ENCODE results near the gene PSMD3. TPM values are rescaled to one million over a fixed set of nuclear protein-coding genes. Genes with fewer than 3 reads are reported as not detected.

Gene PSMD3
- total and polyA plus RNA-seq, 5 donors: 80.0 to 85.8 (median 81.6) TPM

DNA sequence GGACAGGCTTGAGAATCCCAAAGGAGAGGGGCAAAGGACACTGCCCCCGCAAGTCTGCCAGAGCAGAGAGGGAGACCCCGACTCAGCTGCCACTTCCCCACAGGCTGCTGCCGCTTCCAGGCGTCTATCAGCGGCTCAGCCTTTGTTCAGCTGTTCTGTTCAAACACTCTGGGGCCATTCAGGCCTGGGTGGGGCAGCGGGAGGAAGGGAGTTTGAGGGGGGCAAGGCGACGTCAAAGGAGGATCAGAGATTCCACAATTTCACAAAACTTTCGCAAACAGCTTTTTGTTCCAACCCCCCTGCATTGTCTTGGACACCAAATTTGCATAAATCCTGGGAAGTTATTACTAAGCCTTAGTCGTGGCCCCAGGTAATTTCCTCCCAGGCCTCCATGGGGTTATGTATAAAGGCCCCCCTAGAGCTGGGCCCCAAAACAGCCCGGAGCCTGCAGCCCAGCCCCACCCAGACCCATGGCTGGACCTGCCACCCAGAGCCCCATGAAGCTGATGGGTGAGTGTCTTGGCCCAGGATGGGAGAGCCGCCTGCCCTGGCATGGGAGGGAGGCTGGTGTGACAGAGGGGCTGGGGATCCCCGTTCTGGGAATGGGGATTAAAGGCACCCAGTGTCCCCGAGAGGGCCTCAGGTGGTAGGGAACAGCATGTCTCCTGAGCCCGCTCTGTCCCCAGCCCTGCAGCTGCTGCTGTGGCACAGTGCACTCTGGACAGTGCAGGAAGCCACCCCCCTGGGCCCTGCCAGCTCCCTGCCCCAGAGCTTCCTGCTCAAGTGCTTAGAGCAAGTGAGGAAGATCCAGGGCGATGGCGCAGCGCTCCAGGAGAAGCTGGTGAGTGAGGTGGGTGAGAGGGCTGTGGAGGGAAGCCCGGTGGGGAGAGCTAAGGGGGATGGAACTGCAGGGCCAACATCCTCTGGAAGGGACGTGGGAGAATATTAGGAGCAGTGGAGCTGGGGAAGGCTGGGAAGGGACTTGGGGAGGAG lies 34.7 kb downstream of the PSMD3 start, which contains the start of gene CSF3:
TSS of gene CSF3 (plus strand) at position 436 of the 993 bp plus-strand sequence. CDS start at position 471, 35 bp downstream.
- no peaks in the 10 kb centered on the region for H3K27me3 ChIP-seq (ENCODE audit: control insufficient read depth, insufficient read depth)
- no peak within 1 kb of the TSS for H3K4me3 ChIP-seq (ENCODE audit: low read length)
- peak in 1 of 2 donors; percentile 54 for ATAC-seq
- intact Hi-C loops (cut with DNase I): loop anchor here (5.0 to 10.0 kb wide), 5 partner anchors 60 to 180 kb away; no protein-coding TSS in a partner anchor
- 57% methylated on average over 20 of the region's 20 CpGs for WGBS
- peaks cover 10% of the 10 kb centered on the region for H3K4me1 ChIP-seq (ENCODE audit: control insufficient read depth, insufficient read depth, low read length)
- H3K9me3 ChIP-seq (ENCODE audit: control insufficient read depth, low read length): no peaks in the 10 kb centered on the region
- DNase-seq: peak; percentile 53 to 72 (median 71)
- H3K27ac ChIP-seq (ENCODE audit: low read length): peak within 1 kb of the TSS; percentile 40

- intact Hi-C loops (cut with DNase I): loop anchor here (5.0 to 10.0 kb wide), 5 partner anchors 61 to 179 kb away; no protein-coding TSS in a partner anchor
- H3K9me3 ChIP-seq (ENCODE audit: control insufficient read depth, low read length): no peaks in the 10 kb centered on the region
- 78% methylated on average over 26 of the region's 26 CpGs for WGBS
- no peak overlapping the region for H3K4me3 ChIP-seq (ENCODE audit: low read length)
- no peak overlapping the region for H3K27ac ChIP-seq (ENCODE audit: low read length)
- peaks cover 10% of the 10 kb centered on the region for H3K4me1 ChIP-seq (ENCODE audit: control insufficient read depth, insufficient read depth, low read length)
- ATAC-seq (no peak), DNase-seq (peak in 2 of 3 donors; percentile 29 to 49)
- no peaks in the 10 kb centered on the region for H3K27me3 ChIP-seq (ENCODE audit: control insufficient read depth, insufficient read depth)
Measured at GRCh38 chr17:40015998-40016985, 35.7 kb downstream of the PSMD3 start.

GRCh38 chr17:40017422-40018080 lies 36.9 kb downstream of the PSMD3 start:
- Histone ChIP-seq H3K9me3 (ENCODE audit: control insufficient read depth, low read length) (no peaks in the 10 kb centered on the region), H3K4me1 (ENCODE audit: control insufficient read depth, insufficient read depth, low read length) (peaks cover 10% of the 10 kb centered on the region), H3K4me3 (ENCODE audit: low read length) (no peak overlapping the region), H3K27ac (ENCODE audit: low read length) (peak overlapping the region; percentile 18), H3K27me3 (ENCODE audit: control insufficient read depth, insufficient read depth) (no peaks in the 10 kb centered on the region)
- intact Hi-C loops (cut with DNase I): loop anchor here (5.0 to 10.0 kb wide), 5 partner anchors 63 to 177 kb away; no protein-coding TSS in a partner anchor
- peak; percentile 60 to 89 (median 89) for DNase-seq
- ATAC-seq: peak; percentile 7 to 13
- 32% methylated on average over 15 of the region's 15 CpGs for WGBS

DNA sequence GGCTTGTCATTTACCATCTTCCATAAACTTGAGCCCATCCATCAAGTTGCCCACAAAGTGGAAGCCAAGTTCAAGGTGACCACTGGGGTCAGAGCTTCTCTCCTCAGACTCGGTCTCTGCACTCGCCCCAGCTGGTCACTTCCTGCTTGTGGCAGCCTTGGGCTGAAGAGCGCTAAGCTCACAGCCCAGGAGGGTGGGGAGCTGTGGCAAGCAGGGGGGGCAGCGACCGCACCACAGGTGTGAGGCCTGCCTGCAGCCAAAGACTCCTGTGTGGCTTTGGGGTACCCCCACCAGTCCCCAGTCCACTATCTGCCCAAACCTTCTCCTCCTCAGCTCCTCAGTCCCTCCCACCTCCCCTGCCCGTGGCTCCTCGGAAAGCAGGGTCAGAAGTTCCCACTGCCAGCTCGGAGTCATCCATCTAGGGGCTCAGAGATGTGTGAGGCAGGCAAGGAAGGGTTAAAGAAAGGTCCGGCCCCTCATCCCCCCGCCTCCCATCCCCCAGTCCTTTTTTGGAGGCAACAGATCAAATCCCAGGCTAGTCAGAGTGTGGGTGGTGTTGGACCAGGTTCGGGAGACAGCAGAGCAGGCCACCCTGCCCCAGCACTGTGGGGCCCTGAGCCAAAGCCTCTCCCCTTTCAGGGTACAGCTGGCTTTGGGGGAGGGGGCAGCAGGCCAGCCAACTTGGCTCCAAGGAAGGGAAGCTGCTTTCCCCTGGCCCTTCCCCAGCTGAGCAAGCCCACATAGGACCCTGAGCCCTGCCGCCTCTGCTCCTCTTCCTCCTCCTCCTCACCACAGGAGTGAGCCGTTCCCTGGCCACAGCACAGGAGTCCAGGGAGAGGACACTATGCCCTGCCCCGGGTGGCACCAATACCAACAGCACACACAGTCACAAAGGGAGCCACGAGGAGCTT lies 37.9 kb downstream of the PSMD3 start:
- peak overlapping the region; percentile 23 for H3K27ac ChIP-seq (ENCODE audit: low read length)
- peaks cover 10% of the 10 kb centered on the region for H3K4me1 ChIP-seq (ENCODE audit: control insufficient read depth, insufficient read depth, low read length)
- DNase-seq (peak; percentile 70 to 92 (median 85)), ATAC-seq (peak in 1 of 2 donors; percentile 42)
- intact Hi-C loops (cut with DNase I): loop anchor here (5.0 to 10.0 kb wide), 5 partner anchors 64 to 176 kb away; no protein-coding TSS in a partner anchor
- H3K9me3 ChIP-seq (ENCODE audit: control insufficient read depth, low read length): no peaks in the 10 kb centered on the region
- no peaks in the 10 kb centered on the region for H3K27me3 ChIP-seq (ENCODE audit: control insufficient read depth, insufficient read depth)
- no peak overlapping the region for H3K4me3 ChIP-seq (ENCODE audit: low read length)
- whole genome bisulfite sequencing: 35% methylated on average over 15 of the region's 15 CpGs

DNA sequence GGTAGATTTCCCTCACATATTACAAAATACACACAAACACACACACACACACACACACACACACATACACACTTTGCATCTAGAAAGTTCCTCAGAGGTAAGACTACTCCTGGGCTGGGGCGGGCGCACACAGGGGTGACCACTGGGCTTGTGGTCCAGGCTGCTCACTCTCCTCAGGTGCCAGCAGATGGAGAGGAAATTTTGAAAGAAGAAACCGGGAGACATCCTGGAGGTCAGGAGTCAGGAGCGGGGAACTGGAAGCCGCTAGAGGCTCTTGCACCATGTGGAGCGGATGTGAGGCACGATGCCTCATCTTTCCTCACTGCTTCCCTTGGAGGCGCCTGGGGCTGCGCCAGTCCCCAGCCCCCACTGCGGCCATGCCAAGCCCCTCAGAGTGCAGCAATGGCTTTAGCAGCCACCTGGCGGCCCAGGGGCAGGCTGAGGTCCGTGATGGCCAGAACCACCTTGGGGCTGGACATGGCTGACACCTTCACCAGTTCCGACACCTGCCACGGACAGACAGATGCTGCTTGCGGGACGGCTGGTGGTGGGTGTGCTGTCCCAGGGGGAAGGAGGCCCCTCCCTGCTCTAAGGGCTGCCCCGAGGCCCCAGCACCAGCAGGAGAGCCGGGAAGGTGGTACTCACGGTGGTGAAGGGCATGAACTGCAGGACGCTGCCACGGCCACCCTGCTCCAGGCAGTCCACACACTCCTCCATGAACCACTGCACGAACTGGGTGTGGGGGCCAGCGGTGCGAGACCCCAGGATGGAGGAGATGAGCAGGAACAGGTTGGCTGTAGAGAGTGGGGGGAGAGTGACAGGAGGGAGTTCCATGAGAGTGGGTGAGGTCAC lies 38.8 kb downstream of the PSMD3 start:
- ATAC-seq: no peak
- WGBS: 76% methylated on average over 24 of the region's 24 CpGs
- no peaks in the 10 kb centered on the region for H3K27me3 ChIP-seq (ENCODE audit: control insufficient read depth, insufficient read depth)
- intact Hi-C loops (cut with DNase I): loop anchor here (5.0 to 10.0 kb wide), 5 partner anchors 65 to 175 kb away; no protein-coding TSS in a partner anchor
- peaks cover 10% of the 10 kb centered on the region for H3K4me1 ChIP-seq (ENCODE audit: control insufficient read depth, insufficient read depth, low read length)
- no peak overlapping the region for H3K4me3 ChIP-seq (ENCODE audit: low read length)
- peak; percentile 38 to 71 (median 65) for DNase-seq
- H3K9me3 ChIP-seq (ENCODE audit: control insufficient read depth, low read length): no peaks in the 10 kb centered on the region
- no peak overlapping the region for H3K27ac ChIP-seq (ENCODE audit: low read length)

DNA sequence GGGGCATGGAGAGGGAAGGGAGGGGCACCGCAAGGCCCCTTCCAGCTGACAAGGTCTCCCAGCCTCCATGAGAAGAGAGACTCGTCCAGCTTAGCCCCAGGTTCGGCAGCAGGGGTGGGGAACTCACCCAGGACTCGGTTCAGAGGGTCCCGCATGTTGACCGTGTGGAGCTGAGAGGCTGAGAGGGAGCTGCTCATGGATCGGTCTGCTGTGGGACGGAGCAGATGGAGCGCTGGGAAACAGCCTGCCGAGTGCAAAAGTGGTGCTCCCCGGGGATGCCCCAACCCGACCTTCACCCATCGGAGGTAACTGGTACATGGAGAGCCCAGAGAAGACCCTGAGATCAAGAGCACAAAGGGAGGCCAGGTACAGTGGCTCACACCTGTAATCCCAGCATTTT lies 39.5 kb downstream of the PSMD3 start:
- 92% methylated on average over 13 of the region's 13 CpGs for WGBS
- Histone ChIP-seq H3K27ac (ENCODE audit: low read length) (no peak overlapping the region), H3K4me3 (ENCODE audit: low read length) (no peak overlapping the region), H3K27me3 (ENCODE audit: control insufficient read depth, insufficient read depth) (no peaks in the 10 kb centered on the region), H3K9me3 (ENCODE audit: control insufficient read depth, low read length) (no peaks in the 10 kb centered on the region), H3K4me1 (ENCODE audit: control insufficient read depth, insufficient read depth, low read length) (peaks cover 8% of the 10 kb centered on the region)
- ATAC-seq (no peak), DNase-seq (peak in 1 of 3 donors; percentile 48)
- intact Hi-C loops (cut with DNase I): loop anchor here in 2 of 4 donors (10.0 kb wide), 2 partner anchors 65 to 135 kb away; no protein-coding TSS in a partner anchor

DNA sequence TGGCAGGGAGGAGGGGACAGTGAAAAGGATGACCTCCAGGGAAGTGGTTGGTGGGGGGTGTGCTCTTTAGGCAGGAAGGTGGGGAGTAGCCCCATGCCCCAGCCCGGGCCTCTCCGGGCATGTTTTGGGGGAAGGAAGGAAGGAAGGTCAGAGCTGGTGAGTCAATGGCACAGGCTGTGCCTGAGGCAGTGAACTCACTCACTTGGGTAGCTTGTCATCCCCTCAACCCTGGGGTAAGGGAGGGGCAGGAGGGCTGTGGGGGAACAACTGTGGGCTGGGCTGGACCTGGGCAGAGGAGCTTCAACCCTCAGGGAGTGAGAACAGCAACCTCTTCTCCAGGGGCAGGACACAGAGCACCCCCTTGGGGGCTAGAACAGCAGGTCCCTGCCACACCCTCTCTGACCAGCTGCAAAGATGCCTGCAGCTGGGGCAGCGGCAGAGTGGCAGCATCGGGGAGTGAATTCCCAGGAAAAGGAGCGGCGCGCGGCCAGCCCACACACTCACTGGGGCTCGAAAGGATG lies 40.9 kb downstream of the PSMD3 start:
- Histone ChIP-seq H3K9me3 (ENCODE audit: control insufficient read depth, low read length) (no peaks in the 10 kb centered on the region), H3K4me3 (ENCODE audit: low read length) (no peak overlapping the region), H3K4me1 (ENCODE audit: control insufficient read depth, insufficient read depth, low read length) (peaks cover 8% of the 10 kb centered on the region), H3K27ac (ENCODE audit: low read length) (no peak overlapping the region), H3K27me3 (ENCODE audit: control insufficient read depth, insufficient read depth) (no peaks in the 10 kb centered on the region)
- 70% methylated on average over 9 of the region's 9 CpGs for whole genome bisulfite sequencing
- intact Hi-C loops (cut with DNase I): loop anchor here in 2 of 4 donors (10.0 kb wide), 2 partner anchors 63 to 133 kb away; no protein-coding TSS in a partner anchor
- ATAC-seq: peak in 1 of 2 donors; percentile 24
- peak in 1 of 3 donors; percentile 64 for DNase-seq

DNA sequence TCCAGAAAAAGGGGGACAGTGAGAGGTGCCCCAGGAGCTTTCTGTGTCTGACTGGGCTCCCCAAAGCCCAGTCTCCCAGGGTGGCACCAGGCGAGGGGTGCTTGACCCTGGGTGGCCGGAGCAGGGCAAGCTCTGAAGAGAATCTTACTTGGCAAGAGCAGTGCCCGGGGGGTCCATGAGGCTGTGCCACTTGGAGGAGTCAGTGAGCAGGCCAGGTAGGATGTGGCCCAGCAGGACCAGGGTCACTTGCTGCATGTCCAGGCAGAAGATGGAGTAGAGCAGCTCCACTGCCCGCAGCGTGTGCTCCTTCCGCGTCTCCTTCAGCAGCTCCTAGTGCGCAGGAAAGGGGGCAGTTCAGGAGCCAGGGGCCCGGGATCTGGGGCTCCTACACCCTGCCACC lies 41.9 kb downstream of the PSMD3 start:
- no peak for ATAC-seq
- no peak overlapping the region for H3K27ac ChIP-seq (ENCODE audit: low read length)
- intact Hi-C loops (cut with DNase I): loop anchor here in 2 of 4 donors (10.0 kb wide), 2 partner anchors 62 to 132 kb away; no protein-coding TSS in a partner anchor
- H3K9me3 ChIP-seq (ENCODE audit: control insufficient read depth, low read length): no peaks in the 10 kb centered on the region
- WGBS: 94% methylated on average over 9 of the region's 9 CpGs
- H3K27me3 ChIP-seq (ENCODE audit: control insufficient read depth, insufficient read depth): no peaks in the 10 kb centered on the region
- H3K4me1 ChIP-seq (ENCODE audit: control insufficient read depth, insufficient read depth, low read length): peaks cover 6% of the 10 kb centered on the region
- no peak overlapping the region for H3K4me3 ChIP-seq (ENCODE audit: low read length)
- DNase-seq: peak in 1 of 3 donors; percentile 44
